Activated CD4-positive, alpha-beta T cell treated with anti-CD3 and anti-CD28 coated beads, Interleukin-2, amount 50 U/mL, for 48 hours (primary cell): Measurements from ENCODE around the gene USP37.

ENCODE experiments used
- DNase-seq, 2 experiments: peaks; one replicate each; pipeline ENCODE4 v3.0.0-alpha.2; 2020

Gene USP37, protein sequence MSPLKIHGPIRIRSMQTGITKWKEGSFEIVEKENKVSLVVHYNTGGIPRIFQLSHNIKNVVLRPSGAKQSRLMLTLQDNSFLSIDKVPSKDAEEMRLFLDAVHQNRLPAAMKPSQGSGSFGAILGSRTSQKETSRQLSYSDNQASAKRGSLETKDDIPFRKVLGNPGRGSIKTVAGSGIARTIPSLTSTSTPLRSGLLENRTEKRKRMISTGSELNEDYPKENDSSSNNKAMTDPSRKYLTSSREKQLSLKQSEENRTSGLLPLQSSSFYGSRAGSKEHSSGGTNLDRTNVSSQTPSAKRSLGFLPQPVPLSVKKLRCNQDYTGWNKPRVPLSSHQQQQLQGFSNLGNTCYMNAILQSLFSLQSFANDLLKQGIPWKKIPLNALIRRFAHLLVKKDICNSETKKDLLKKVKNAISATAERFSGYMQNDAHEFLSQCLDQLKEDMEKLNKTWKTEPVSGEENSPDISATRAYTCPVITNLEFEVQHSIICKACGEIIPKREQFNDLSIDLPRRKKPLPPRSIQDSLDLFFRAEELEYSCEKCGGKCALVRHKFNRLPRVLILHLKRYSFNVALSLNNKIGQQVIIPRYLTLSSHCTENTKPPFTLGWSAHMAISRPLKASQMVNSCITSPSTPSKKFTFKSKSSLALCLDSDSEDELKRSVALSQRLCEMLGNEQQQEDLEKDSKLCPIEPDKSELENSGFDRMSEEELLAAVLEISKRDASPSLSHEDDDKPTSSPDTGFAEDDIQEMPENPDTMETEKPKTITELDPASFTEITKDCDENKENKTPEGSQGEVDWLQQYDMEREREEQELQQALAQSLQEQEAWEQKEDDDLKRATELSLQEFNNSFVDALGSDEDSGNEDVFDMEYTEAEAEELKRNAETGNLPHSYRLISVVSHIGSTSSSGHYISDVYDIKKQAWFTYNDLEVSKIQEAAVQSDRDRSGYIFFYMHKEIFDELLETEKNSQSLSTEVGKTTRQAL

DNA sequence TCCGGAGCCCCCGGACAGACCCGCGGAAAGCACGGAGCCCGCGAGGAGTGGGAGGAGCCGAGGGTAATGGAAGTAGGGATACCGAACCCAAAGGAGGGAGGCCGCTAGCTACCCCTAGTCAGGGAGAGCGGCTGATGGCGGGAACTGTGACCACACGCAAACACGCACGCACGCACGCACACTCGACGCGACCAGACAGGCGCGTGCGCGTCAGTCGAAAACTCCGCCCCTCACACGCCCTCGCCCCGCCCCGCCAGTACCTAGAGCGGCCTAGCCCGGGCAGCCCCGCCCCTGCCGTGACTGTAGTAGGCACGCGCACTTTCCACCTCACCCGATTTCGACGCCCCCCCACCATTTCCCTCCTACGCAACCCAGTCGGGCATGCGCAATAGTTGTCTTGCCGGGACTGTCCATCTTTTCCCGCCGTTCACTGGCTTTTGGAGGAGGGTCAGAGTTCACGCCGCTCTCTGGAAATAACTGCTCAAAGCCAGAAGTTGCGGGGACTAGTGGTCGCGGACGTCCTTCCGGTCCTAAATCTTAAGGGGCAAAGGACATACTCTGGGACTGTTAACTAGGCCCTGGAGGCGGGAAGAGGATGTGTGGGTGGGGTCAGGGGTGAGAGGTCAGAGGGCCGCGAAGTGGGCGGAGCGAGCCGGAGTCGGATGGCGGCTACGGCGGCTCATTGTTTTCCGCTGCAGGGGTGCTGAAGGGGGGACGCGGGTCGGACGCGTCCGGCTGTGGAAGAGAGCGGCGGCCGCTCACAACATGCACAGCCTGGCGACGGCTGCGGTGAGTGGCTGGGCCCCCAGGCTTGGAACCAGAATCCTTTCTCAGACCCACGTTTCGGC lies at the start of gene USP37, which contains the start of gene CNOT9:
TSS of gene USP37 (minus strand) at position 162 of the 848 bp plus-strand sequence. CDS start 9,698 bp downstream, outside the sequence.
TSS of gene CNOT9 (plus strand) at position 650 of the 848 bp plus-strand sequence. CDS start at position 766, 116 bp downstream.
- peak; percentile 100 for DNase-seq

DNA sequence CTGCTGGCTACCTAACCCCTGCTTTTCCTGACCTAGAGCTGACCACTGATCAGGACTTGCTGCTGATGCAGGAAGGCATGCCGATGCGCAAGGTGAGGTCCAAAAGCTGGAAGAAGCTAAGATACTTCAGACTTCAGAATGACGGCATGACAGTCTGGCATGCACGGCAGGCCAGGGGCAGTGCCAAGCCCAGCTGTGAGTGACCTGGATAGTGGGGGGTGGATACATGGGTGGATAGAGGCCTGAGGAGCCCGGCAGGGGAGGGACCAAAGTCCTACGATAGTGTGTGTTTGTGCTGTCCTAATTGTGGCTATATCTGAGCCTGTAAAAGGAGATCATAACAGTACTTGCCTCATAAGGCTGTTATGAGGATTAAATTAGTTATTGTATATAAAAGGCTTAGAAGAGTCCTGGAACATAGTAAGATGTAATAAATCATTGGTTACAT lies 47.7 kb upstream of the USP37 start:
- DNase-seq: no peak

DNA sequence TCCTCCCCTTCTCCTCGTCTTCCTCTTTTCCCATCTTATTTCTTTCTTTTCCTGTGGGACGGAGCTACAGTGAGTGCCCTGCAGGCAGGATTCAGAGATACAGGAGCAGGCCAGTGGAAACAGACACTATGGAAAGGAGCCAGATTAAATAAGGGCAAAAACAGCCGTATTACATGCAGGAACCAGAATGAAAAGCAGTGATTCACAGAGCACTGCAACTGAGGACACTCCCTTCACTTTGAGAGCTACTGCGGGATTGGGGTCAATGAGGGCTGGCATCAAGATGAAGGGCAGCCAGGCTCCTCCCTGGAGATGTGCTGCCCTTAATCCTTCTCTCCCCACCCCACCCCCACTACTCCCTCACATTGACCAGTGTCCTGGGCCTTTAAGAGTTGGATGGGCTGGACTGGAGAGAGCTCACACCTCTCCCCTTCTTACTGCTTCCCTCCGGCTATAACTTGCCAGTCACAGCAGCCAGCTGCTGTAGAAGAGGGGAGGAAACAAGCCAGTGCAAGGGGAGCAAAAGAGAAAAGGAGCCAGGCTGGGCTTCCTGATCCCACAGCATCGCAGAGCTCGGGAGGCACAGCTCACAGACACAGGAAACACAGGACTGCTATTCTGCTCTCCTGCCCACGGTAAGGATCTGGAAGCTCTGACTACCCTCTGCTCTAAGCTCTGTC lies 39.4 kb upstream of the USP37 start, which contains the start of gene PLCD4:
TSS of gene PLCD4 (plus strand) at position 464 of the 680 bp plus-strand sequence. CDS start 7,841 bp downstream, outside the sequence.
- no peak for DNase-seq

DNA sequence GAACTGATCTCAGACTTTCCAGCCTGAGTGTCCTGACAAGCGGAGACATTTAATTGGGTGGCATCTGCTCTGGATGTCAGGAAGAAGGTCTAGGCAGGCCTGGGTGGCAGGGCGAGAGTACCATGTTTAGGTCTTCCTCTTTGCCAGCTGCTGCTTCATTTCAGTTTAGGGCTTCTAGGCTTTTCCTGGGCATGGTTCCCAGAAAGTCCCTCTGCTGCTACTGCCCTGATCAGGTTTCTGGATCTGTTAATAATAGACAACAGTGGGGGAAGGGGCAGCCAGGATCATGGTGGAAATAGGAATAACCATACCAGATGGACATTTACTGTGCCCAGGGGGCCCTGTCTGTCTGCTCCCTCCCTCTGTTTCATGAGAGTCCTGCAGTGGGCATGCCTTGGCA lies 37.3 kb upstream of the USP37 start:
- DNase-seq: no peak

DNA sequence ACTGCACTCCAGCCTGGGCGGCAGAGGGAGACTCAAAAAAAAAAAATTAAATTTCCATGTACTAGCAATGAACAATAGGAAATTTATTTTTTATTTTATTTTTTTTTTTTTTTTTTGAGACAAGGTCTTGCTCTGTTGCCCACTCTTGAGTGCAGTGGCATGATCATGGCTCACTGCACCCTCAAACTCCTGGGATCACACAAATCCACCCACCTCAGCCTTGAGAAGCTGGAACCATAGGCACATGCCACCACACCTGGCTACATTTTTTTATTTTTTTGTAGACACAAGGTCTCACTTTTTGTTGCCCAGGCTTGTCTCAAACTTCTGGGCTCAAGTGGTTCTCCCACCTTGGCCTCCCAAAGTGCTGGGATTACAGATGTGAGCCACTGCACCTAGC lies 17.4 kb upstream of the USP37 start:
- DNase-seq: no peak

DNA sequence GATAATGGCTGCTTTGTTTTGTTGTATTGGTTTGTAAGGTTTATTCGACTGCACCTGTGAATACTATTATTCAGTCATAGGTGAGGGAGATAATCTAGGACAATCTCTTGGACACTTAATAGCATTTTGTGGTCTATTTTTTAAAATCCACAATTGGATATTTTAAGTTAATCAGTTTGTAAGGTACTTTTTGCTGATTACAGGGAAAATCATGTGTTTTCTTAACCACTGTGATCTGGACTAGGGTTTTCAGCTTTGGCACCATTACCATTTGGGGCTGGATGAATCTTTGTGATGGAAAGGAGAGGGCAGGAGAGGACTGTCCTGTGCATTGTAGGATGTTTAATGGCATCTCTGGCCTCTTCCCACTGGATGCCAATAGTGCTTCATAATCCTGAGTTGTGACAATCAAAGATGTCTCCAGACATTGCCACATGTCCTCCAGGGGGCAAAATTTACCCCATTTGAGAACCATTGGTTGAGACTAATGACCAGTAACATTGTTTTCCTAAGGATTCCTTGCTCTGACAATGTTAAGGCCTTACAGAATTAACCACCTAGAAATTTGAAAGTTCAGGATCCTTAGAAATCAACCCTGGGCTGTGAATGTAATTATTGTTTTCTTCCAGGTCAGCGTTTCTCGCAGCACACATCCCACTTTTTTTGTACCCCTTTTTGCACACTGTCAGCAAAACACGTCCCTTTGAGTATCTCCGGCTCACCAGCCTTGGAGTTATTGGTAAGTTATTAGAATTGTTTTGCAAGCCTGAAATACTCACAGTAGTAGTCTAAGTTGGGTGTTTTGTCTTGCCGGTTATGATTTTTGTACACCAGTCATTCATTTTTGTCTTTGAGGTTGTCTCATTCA lies 16.1 kb upstream of the USP37 start:
- DNase-seq: no peak

DNA sequence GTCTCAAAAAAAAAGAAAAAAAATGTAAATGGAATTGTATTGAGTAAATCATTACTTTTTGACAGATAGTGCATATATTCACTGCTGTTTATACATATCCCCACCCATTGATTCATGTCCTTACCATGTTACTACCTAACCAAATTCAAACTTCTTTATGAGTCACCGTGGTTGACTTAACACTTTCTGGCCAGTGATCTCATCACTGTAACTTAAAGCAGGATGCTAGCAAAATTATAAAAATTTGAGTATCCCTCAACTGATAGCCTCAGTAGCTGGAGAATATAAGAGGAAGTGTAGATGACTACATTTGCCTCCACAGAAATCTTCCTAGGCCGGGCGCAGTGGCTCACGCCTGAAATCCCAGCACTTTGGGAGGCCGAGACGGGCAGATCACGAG lies 13.9 kb upstream of the USP37 start:
- DNase-seq: no peak

DNA sequence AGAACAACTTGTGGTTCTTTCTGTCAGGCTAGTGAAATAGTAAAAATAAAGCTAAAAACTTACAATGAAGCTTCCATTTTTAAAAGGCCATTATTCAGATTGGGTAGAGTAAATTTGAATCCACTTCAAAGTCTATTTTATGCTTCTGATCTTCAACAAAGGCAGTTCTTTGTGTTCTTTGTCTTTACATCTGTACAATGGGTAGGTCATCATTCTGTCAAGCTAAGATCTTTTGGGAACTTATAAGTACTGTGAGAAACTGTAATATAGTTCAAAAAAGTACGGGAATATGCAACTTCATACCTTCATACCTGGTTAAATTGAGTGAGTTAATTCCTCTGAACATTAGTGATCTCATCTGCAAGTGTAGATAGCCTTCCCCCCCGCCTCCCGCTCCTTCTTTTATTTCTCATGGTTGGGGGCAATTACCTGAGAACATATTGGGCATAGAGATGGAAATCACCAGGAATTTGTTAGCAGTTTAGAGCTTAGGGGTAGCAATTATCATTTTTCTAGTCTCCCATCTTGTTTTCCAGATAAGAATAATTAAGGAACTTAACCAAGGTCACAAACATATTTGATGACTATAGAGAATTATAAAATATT lies 10.2 kb upstream of the USP37 start:
- no peak for DNase-seq

DNA sequence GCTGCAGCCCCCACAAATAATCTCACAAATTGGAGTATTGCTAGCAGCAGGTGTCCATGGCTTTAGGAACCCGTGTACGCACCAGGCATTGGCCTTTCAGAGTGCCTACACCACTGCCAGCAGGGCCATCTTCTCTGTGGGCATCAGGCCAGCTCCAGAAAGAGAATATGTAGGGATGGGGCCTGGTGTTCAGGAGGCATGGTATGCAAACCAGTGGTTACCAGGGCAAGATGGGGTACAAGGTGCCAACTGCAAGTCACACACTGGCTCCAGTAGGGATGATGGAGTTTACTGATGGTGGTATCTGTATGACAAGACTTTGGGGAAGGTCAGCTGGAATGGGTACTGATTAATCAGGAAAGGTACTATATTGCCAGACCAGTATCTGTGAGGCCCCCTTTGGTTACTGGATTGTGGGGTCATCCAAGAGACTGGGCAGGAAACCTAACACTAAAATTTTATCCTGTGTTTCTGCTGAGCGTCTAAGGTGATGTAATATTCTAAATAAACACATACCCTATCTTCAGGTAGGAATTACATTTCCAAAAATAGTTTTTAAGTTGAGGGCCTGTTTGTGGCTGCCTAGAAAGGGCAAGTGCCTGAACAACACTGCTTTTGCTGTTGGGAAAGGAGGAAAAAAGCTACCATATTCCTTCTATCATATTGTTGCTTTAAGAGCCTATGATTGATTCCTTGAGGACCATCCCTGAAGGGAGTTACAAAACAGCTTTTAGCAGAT lies 9.5 kb upstream of the USP37 start:
- no peak for DNase-seq

DNA sequence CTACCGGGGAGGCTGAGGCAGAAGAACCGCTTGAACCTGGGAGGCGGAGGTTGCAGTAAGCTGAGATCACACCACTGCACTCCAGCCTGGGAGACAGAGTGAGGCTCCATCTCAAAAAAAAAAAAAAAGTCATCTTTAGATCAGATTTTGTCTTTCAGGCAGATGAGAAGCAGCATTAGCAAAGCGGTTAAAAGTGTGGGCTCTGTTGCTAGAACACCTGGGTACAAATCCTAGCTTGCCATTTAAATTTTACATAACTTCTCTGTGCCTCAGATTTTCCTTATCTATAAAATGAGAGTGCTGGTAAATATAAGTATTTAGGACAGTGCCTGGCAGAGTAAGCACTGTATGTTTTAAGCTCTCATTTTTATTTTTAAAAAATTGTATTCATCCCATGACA lies 8.7 kb upstream of the USP37 start:
- no peak for DNase-seq

DNA sequence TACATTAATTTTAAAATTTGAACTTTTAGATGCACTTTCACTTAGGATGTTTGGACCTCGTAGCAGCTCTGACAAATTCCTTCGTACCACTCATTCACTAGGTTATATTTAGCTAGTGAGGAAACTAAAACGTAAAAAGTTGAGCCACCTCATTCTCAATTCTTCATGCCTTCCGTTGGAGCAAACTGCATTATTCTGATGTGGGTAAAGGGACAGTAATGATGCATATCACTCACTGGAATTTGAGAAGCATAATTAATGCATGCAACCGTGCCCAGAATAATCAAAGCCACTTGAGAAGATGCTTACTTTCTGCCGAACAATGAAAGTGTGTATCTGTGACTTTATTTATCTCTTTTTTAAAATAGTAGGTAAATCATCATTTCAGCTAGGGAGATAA lies 2.7 kb upstream of the USP37 start:
- no peak for DNase-seq

DNA sequence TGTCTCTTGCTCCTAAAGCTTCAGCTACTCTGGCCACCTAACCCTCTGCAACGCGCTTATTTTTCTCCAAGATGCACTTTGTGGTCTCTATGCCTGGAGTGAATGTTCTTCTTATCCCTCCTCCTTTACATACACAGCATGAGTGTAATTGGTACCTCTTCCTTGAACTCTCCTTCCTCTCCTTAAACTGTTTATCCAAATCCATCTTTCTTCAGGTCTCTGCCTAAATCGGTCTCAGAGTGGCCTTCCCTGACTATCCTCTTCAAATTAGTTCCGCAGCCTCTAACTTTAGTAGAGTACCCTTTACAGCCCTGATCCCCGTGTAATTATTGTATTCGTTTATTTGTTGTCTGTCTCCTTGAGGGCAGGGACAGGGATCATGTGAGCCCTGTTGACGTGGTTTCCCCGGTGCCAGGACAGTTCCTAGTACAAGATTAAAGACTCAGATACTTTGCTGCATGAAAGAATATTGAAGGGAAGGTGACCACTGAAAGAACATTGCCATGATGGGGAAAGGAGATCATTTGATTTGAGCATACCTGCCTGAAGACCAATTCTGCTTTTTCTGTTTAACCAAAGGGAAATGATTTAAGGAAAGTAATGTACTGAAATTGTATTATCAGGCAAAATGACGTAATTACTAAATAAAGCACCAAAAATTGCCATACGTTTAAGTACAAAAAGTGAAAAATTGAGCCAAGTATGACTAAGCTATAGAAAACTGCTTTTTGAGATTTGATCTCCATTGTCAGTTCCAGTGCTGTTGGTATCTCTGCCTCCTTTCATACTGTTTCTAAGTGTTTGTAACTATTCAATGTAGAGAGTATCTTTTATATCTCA lies 1.7 kb upstream of the USP37 start:
- DNase-seq: peak in 1 of 2 experiments; percentile 29

DNA sequence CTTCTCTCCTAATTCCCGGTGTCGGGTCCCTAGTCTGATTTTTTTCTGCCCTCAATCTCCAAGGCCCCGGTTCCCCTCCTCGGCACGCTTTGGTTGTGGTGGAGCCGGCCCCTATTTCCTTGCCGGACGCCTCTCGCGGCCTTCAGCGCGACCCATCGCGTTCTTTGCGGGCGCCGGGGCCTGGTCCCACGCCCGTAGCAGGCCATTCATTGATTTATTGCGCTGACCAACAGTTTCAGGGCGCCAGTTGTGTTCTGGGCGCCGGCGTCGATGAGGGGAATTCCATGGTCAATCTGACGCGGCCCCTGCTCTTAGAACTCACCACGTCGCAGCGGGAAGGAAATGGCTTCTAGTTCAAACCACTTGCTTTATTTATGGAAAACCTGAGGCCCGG lies 884 bp upstream of the USP37 start:
- peak; percentile 66 to 74 for DNase-seq

DNA sequence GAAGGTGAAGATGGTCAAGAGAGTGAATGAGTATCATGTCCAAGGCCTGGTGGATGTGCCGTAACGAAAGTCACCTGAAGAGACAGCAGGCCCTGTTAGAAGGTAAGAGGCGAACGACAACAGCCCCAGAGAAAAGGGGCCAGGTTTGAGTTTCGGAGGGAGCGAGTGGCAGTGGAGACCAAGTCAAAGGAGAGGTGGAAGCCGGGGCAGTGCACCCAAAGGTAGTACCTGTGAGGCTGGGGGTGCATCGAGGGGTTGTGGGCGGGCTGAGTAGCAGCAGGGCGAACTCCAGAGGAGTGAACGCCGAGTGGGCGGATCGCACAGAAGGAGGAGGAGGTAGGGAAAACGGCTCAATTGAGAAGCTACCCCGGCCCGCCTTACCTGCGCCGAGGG lies 358 bp downstream of the USP37 start:
- DNase-seq: no peak

DNA sequence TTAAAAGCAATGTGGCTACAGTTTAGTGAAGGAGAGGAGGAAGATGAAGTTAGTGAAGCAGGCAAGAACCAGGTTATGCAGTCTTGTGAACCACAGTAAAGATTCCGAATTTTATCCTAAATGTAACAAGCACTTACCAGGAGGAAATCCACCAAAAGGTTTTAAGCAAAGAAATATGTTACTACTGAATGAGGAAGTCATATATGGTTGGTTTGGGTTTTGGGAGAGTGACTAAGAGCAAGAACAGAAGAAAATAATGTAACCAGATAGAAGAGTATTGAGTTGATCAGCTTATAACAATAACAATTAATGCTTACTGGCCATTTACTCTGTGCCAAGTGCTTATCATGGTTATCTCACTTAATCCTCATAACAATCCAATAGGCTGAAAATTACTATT lies 1.9 kb downstream of the USP37 start:
- no peak for DNase-seq

DNA sequence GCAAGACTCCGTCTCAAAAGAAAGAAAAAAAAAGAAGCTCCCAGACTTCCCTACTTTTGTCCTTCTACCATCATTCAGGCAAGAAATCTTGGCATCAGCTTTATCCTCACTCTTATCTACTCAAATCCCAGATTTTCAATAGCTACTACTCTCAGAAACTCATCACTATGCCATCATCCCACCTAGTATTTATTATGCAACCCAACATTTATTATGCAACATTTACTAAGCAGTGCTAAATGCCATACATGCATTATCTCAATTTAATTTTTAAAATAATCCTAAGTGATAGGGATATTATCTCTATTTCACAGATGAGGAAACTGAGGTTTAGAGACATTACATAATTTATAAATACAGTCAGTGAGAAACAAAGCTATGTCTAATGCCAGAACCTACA lies 4.1 kb downstream of the USP37 start:
- no peak for DNase-seq

DNA sequence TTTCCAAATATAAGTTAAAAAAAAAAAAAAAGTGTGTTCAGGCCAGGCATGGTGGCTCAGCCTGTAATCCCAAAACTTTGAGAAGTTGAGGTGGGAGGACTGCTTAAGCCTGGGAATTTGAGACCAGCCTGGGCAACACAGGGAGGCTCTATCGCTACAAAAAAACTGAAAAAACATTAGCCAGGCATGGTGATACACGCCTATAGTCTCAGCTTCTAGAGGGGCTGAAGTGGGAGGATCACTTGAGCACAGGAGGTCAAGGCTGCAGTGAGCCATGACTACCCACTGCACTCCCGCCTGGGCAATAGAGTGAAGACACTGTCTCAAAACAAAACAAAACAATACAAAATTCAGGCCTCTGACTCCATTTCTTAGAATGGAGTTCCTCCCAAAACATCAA lies 9.2 kb downstream of the USP37 start:
- DNase-seq: no peak

DNA sequence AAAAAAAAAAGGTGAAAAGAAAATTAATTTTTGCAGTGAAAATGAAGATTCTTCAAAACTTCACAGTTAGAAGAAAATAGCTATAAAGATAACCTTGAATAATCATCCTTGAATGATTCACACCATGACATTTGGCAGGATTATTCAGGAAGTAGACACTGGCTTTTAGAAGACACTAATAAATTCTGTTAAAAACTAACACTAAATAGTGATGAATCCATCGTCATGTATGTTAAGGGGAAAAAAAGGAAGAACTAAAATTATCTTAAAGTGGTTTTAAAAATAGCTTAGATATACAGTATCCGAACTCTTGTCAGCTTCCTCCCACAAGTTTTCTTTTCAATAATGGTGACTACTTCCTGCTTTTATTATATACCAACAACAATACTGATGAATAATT lies 10.2 kb downstream of the USP37 start:
- no peak for DNase-seq

DNA sequence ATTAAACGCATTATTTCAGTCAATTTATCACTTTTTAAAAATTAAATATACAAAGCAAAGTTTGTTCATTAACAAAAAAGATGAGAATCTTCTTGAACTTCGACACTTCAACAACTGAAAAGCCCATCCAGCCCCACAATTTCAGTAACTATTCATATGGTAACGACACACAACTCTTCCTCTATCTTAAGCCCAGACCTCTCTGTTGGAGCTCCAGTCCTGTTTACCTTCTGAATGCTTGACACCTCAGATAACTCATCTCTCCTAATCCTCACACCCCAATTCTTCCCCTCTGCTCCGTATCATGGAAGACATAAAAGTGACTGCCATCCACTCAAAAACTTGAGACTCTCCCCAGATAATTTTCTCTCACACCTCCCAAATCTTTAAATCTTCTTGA lies 12.6 kb downstream of the USP37 start:
- no peak for DNase-seq
